Cardiac fibroblast (primary cell): ENCODE data around the gene EVX1.

Source experiments
- DNase-seq, 2 donors: peaks; one replicate each; pipeline versions ENCODE4 v3.0.0 to v3.0.0-alpha.2; 2010; ENCODE audit warnings: low read depth in 2 of 2
- H3K4me3 ChIP-seq, 2 donors: replicated peaks in 1 of 2; 1 replicate in 1 of 2; 2 replicates in 1 of 2; pipeline ENCODE4 v1.5.1; 2011; ENCODE audit warnings: low read depth in 2 of 2, low read length in 2 of 2, mild to moderate bottlenecking in 2 of 2, moderate library complexity in 1 of 2
- CTCF ChIP-seq: IDR thresholded peaks from one replicate; pipeline ENCODE4 v1.5.1; 2011; ENCODE audit warnings: low read depth, mild to moderate bottlenecking, low read length, inconsistent platforms

The EVX1 gene

GRCh38 chr7:27235387-27236311 is 7.0 kb upstream of the EVX1 start:
- peak overlapping the region; percentile 43 to 47 for H3K4me3 ChIP-seq
- TF ChIP-seq CTCF = peak; percentile 14
- DNase-seq = peak; percentile 12 to 34

DNA sequence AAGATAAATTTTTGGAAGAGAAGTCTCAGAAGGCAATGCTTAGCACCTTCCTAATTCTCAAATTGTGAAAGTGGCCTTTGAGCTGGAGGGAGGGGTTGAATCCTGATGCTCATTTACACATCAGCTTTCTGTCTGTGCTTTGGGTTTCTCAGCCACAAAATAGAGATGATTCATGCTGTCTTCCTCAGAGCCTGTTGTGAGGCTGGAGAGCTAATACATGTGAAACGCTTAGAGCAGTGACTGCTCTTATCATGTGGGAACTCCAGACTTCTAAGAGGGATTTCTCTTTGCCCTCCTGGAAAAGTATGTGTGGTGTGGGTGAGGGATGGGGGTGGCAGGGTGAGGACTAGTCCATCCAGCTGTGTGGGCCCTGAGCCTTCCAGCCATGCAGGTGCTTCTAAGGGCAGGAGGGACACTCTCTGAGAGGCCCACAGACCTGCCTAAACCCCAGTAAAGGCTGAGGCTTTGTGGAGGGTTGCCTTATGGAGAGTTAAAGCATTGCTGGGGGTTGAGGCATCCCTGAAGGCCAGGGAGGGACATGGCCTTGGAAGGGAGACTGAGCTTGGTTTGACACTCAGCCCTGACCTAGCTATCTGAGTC is 4.8 kb upstream of the EVX1 start:
- H3K4me3 ChIP-seq = no peak overlapping the region
- DNase-seq = peak; percentile 14 to 19
- TF ChIP-seq CTCF = no peak

GRCh38 chr7:27238979-27239386 is 3.6 kb upstream of the EVX1 start:
- no peak overlapping the region for H3K4me3 ChIP-seq
- no peak for DNase-seq
- no peak for TF ChIP-seq CTCF

GRCh38 chr7:27239387-27240014 is 3.1 kb upstream of the EVX1 start:
- H3K4me3 ChIP-seq = no peak overlapping the region
- no peak for DNase-seq

DNA sequence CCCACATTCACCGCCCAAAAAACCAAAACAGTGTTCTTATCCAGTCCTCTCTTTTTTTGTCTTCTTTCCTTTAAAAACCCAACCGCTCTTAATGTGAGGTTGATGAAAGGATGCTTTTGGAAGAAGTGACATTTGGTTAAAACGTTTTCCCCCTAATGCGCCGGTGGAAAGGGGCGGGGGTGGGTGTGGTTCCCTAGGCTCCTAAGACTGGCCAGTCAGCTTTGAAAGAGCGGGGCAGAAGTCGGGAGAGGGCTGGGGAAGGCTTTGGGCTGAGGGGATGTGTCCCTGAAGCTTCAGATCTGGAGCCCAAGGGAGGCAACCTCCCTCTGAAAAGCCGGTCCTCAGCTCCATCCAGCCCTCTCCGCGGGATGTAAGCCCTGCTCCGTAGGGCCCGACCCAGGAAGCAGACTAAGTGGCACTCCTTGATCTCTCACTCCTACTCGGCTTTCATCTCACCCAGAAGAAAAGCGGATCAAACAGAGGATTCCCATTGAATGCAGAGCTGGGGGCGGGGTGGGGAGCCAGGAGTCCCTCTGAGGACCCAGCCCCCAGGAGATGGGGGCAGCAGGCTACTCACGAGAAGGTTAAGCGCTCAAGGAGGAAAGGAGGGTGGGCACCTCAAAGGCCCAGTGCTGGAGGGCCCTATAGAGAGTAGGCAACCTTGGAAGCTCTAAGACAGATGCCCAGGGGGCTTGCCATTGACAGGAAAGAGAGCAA is 2.4 kb upstream of the EVX1 start:
- TF ChIP-seq CTCF = no peak
- H3K4me3 ChIP-seq = no peak overlapping the region
- DNase-seq = no peak

More at GRCh38 chr7:27239387-27240014, 3.1 kb upstream of the EVX1 start:
- no peak for TF ChIP-seq CTCF
